AG04449 (cell line): ENCODE measurements around the gene METTL18.

Source experiments
- CTCF ChIA-PET: fragments of 350-600 bp; formaldehyde crosslinking; extraction: SDS; loops from one replicate; lab custom pipeline; 2021; ENCODE audit warnings: antibody characterized with exemption; lab: Yijun Ruan, JAX
- POLR2A ChIA-PET: fragments of 400-600, 350-600 bp; formaldehyde crosslinking; extraction: SDS; loops from one replicate; lab custom pipeline; 2020; ENCODE audit warnings: antibody characterized with exemption, inconsistent platforms; lab: Yijun Ruan, JAX
- DNase-seq: peaks from one replicate; pipeline ENCODE4 v3.0.0-alpha.2; 2010; ENCODE audit warnings: low read depth, low spot score
- H3K4me3 ChIP-seq: 2 replicates; pipeline ENCODE4 v1.5.1; 2011; ENCODE audit warnings: low read depth, mild to moderate bottlenecking, control low read depth, low read length
- CTCF ChIP-seq: IDR thresholded peaks from one replicate; pipeline ENCODE4 v1.5.1; 2011; ENCODE audit warnings: mild to moderate bottlenecking, moderate library complexity, low read length, control low read depth, inconsistent platforms; ENCODE audit not compliant: insufficient read depth; ENCODE audit errors: missing control alignments

METTL18 gene

GRCh38 chr1:169796274-169796810, 1.6 kb upstream of the METTL18 start:
- H3K4me3 ChIP-seq, result no peak overlapping the region
- no peak for TF ChIP-seq CTCF
- ChIA-PET POLR2A (no interaction called here), CTCF (interaction anchor here (1.0 to 8.2 kb wide), 2 partner anchors 14 to 195 kb away, joined by 3 to 58 read pairs; no protein-coding TSS in a partner anchor)
- DNase-seq, result no peak

GRCh38 chr1:169795687-169796086, 980 bp upstream of the METTL18 start:
- CTCF ChIA-PET, result interaction anchor here (1.0 to 8.2 kb wide), 2 partner anchors 14 to 194 kb away, joined by 3 to 58 read pairs; no protein-coding TSS in a partner anchor
- DNase-seq, result no peak
- POLR2A ChIA-PET, result no interaction called here
- TF ChIP-seq CTCF, result no peak
- H3K4me3 ChIP-seq, result peak overlapping the region; percentile 81

- ChIA-PET CTCF (interaction anchor here (8.2 kb wide), 1 partner anchor 16 kb away, joined by 58 read pairs; no protein-coding TSS in a partner anchor), POLR2A (no interaction called here)
- no peak for TF ChIP-seq CTCF
- DNase-seq, result no peak
- peak overlapping the region; percentile 81 for H3K4me3 ChIP-seq
Observed at GRCh38 chr1:169793730-169794129, 977 bp downstream of the METTL18 start.

GRCh38 chr1:169788402-169788801, 6.3 kb downstream of the METTL18 start:
- CTCF ChIA-PET, result no interaction called here
- DNase-seq, result no peak
- TF ChIP-seq CTCF, result no peak
- POLR2A ChIA-PET, result no interaction called here
- no peak overlapping the region for H3K4me3 ChIP-seq

GRCh38 chr1:169786974-169787373, 7.7 kb downstream of the METTL18 start:
- CTCF ChIA-PET, result interaction anchor here (1.0 kb wide), 1 partner anchor 22 kb away, joined by 4 read pairs; no protein-coding TSS in a partner anchor
- no peak for DNase-seq
- POLR2A ChIA-PET, result no interaction called here
- TF ChIP-seq CTCF, result no peak
- H3K4me3 ChIP-seq, result no peak overlapping the region

- ChIA-PET POLR2A (no interaction called here), CTCF (no interaction called here)
- no peak for DNase-seq
- no peak overlapping the region for H3K4me3 ChIP-seq
- TF ChIP-seq CTCF, result no peak
Observed at GRCh38 chr1:169785267-169785666, 9.4 kb downstream of the METTL18 start.
